ENCODE measurements around the gene CACNA1I. TPM values are rescaled to one million over a fixed set of nuclear protein-coding genes. Genes with fewer than 3 reads are reported as not detected.

Gene CACNA1I
- polyA plus RNA-seq, 3 donors: 0.04 TPM; not detected in 2

DNA sequence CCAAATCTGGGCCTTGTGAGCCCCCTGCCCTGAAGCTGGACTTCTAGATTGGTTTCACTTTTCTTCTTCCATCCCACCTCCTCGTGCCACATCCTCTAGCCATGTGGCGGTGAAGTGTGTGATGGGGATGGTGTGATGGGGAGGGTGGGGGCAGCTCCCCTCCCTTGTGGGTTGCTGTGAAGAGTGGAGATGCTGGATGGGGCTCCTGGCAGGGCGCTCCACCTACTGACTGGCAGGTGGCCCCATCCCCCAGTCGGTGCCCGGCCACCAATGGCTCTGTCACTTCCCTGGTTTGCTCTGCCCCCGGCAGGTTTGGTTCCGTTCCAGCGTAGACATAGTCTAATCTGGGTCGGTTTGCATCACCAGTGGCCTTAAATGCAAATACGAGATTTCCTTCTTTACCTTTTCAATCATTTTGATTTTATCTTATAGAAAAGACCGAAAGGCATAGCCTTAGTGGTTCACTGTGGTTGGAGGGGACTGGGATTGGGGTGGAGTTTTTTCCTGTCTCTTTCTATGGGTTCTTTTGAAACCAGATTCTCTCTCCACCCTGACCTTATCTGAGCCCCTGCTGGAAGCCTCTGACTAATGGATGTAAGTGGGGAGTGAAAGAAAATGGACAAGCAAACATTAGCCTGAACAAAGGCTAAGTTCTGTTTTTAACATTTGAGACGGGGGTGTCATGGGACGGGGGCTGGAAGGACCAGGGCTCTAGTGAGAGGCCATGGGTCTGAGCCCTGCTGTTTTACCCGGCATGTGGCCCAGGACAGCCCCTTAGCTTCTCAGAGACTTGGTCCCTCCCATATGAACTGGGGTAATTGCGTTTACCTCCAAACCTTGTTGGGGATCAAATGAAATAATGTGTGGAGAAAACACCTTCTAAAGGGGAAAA, 149.3 kb downstream of the CACNA1I start:
- H3K27ac ChIP-seq (ENCODE audit: low read depth in 1 of 2, low read length in 2 of 2): no peak overlapping the region
- no peak for DNase-seq
- Mint-ChIP-seq H3K4me1 (no peaks in the 10 kb centered on the region), H3K27ac (no peak overlapping the region), H3K36me3 (no peaks in the 10 kb centered on the region), H3K4me3 (no peak overlapping the region), H3K9me3 (peaks cover 0 to 2% (median 0%) of the 10 kb centered on the region in 7 donors), H3K27me3 (ENCODE audit: low read depth in 3 of 3) (peaks cover 17 to 23% (median 17%) of the 10 kb centered on the region in 3 donors)
- H3K9ac ChIP-seq (ENCODE audit: insufficient read depth, low read length, poor library complexity, severe bottlenecking): no peak overlapping the region
- no peaks in the 10 kb centered on the region for H3K79me2 ChIP-seq (ENCODE audit: insufficient read depth, low read length)
- H3K4me3 ChIP-seq (replicated peaks in 1 of 3; ENCODE audit: low read depth in 2 of 3, low read length in 3 of 3): no peak overlapping the region
- no peaks in the 10 kb centered on the region for H4K20me1 ChIP-seq (ENCODE audit: insufficient read depth, low read length)
- no peaks in the 10 kb centered on the region for H3K36me3 ChIP-seq (replicated peaks in 1 of 2; ENCODE audit: control insufficient read depth in 1 of 2, insufficient read depth in 2 of 2, low read length in 2 of 2)
- H2AFZ ChIP-seq (ENCODE audit: insufficient read depth, low read depth, low read length, poor library complexity, severe bottlenecking): no peak overlapping the region
- 70% methylated on average over 8 of the region's 15 CpGs for WGBS (ENCODE audit: insufficient coverage)
- H3K4me2 ChIP-seq (replicated peaks; ENCODE audit: extremely low read depth, low read length, poor library complexity, severe bottlenecking): no peak overlapping the region
- no peak for TF ChIP-seq CTCF (IDR thresholded peaks at IDR 0.05)
- no peaks in the 10 kb centered on the region for H3K27me3 ChIP-seq (ENCODE audit: control insufficient read depth in 2 of 2, insufficient read depth in 2 of 2, low read length in 2 of 2)
- intact Hi-C loops (cut with micrococcal nuclease): no loop called here
- no peaks in the 10 kb centered on the region for H3K4me1 ChIP-seq (ENCODE audit: control insufficient read depth in 1 of 2, insufficient read depth in 2 of 2, low read length in 2 of 2)
- no peaks in the 10 kb centered on the region for H3K9me3 ChIP-seq (replicated peaks in 1 of 2; ENCODE audit: control insufficient read depth in 1 of 2, insufficient read depth in 1 of 2, low read length in 2 of 2)

GRCh38 chr22:39721206-39722031, 150.9 kb downstream of the CACNA1I start:
- H4K20me1 ChIP-seq (ENCODE audit: insufficient read depth, low read length): no peaks in the 10 kb centered on the region
- H3K4me3 ChIP-seq (replicated peaks in 1 of 3; ENCODE audit: low read depth in 2 of 3, low read length in 3 of 3): no peak overlapping the region
- H3K9ac ChIP-seq (ENCODE audit: insufficient read depth, low read length, poor library complexity, severe bottlenecking): no peak overlapping the region
- no peak for DNase-seq
- Mint-ChIP-seq H3K4me3 (no peak overlapping the region), H3K4me1 (no peaks in the 10 kb centered on the region), H3K27me3 (ENCODE audit: low read depth in 3 of 3) (peaks cover 16 to 26% (median 23%) of the 10 kb centered on the region in 3 donors), H3K9me3 (no peaks in the 10 kb centered on the region), H3K36me3 (no peaks in the 10 kb centered on the region), H3K27ac (no peak overlapping the region)
- H3K4me2 ChIP-seq (replicated peaks; ENCODE audit: extremely low read depth, low read length, poor library complexity, severe bottlenecking): no peak overlapping the region
- H3K4me1 ChIP-seq (ENCODE audit: control insufficient read depth in 1 of 2, insufficient read depth in 2 of 2, low read length in 2 of 2): no peaks in the 10 kb centered on the region
- no peaks in the 10 kb centered on the region for H3K36me3 ChIP-seq (replicated peaks in 1 of 2; ENCODE audit: control insufficient read depth in 1 of 2, insufficient read depth in 2 of 2, low read length in 2 of 2)
- no peak overlapping the region for H3K27ac ChIP-seq (ENCODE audit: low read depth in 1 of 2, low read length in 2 of 2)
- no peak for TF ChIP-seq CTCF (IDR thresholded peaks at IDR 0.05)
- H3K27me3 ChIP-seq (ENCODE audit: control insufficient read depth in 2 of 2, insufficient read depth in 2 of 2, low read length in 2 of 2): no peaks in the 10 kb centered on the region
- H3K9me3 ChIP-seq (replicated peaks in 1 of 2; ENCODE audit: control insufficient read depth in 1 of 2, insufficient read depth in 1 of 2, low read length in 2 of 2): no peaks in the 10 kb centered on the region
- 49% methylated on average over 7 of the region's 9 CpGs for whole genome bisulfite sequencing (ENCODE audit: insufficient coverage)
- no peaks in the 10 kb centered on the region for H3K79me2 ChIP-seq (ENCODE audit: insufficient read depth, low read length)
- H2AFZ ChIP-seq (ENCODE audit: insufficient read depth, low read depth, low read length, poor library complexity, severe bottlenecking): no peak overlapping the region
- intact Hi-C loops (cut with micrococcal nuclease): no loop called here
